SK-N-DZ (cell line): ENCODE data around the gene SMAD9.
A peak's percentile ranks its signal among the peaks of the same experiment; 100 is the strongest.

Experiments
- DNase-seq: peaks from one replicate; pipeline ENCODE4 v3.0.0-alpha.2; 2015; ENCODE audit warnings: low spot score

The SMAD9 gene

DNA sequence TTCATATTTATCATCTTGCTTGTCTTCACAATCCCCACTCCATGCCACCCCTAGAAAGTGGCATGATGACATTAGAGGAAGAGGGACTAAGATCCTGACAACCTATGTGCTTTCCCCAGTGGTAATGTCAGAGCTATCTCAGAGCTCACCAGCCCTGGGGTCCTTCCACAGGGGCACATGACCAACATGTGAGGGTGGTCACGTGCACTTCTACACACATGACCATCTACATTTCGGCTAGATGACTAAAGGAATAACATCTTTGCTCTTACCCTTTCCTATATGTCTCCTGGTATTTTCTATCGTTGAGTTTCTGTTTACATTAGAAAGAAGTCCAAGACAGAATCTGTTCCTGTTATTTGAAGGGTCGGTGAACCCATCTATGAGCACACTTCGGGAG lies 54.8 kb downstream of the SMAD9 start:
- no peak for DNase-seq

DNA sequence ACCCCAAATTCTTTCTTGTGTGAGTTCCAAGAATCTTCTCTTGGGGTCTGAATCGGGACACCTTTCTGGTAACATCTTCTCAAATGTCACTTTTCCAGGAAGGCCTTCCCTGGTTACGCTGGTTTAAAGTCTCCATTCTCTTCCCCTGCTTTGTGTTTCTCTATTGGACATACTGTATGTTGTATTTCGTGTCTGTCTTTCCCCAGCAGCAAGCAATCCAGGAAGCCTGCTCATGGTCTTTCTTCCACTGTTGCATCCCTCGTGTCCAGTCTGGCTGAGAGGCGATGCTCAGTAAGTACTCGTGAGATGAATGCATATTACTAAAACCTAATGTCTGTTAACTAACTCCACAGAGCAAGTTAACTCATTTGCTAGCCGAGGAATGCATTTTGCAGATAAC lies 57.3 kb downstream of the SMAD9 start:
- no peak for DNase-seq

- DNase-seq = no peak
These were observed 57.9 kb downstream of the SMAD9 start for GRCh38 chr13:36862002-36862685.

DNA sequence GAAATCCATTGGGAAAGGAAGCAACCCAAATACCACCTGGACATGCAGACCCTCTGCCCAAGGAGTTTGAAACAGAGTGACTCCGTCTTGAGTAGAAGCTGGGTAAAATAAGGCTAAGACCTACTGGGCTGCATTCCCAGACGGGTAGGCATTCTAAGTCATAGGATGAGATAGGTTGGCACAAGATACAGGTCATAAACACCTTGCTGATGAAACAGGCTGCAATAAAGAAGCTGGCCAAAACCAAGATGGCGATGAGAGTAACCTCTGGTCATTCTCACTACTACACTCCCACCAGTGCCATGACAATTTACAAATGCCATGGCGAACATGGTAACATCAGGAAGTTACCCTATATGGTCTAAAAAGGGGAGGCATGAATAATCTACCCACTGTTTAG lies 60.8 kb downstream of the SMAD9 start:
- DNase-seq = no peak

DNA sequence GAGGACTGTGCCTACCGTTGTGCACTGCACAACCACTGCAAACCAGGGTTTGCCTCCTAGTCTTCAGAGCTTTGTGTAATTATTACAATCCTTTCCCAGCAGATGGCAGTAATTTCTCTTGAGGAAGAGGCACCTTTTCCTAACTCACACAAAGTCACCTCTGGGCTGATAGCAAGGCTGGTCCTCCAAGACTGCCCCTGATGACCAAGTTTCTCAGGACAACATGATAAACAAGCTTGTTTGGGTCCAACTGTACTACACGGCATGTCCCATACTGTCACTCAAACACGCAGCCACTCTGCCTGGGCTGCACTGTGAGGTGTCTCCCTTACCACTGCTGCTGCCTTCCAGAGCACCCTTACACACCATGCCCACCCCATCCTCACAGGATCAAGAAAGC lies 61.7 kb downstream of the SMAD9 start:
- peak; percentile 66 for DNase-seq

- no peak for DNase-seq
These were observed 62.8 kb downstream of the SMAD9 start for GRCh38 chr13:36857253-36857652.

GRCh38 chr13:36850790-36851438 lies 69.1 kb downstream of the SMAD9 start:
- peak; percentile 35 for DNase-seq

DNA sequence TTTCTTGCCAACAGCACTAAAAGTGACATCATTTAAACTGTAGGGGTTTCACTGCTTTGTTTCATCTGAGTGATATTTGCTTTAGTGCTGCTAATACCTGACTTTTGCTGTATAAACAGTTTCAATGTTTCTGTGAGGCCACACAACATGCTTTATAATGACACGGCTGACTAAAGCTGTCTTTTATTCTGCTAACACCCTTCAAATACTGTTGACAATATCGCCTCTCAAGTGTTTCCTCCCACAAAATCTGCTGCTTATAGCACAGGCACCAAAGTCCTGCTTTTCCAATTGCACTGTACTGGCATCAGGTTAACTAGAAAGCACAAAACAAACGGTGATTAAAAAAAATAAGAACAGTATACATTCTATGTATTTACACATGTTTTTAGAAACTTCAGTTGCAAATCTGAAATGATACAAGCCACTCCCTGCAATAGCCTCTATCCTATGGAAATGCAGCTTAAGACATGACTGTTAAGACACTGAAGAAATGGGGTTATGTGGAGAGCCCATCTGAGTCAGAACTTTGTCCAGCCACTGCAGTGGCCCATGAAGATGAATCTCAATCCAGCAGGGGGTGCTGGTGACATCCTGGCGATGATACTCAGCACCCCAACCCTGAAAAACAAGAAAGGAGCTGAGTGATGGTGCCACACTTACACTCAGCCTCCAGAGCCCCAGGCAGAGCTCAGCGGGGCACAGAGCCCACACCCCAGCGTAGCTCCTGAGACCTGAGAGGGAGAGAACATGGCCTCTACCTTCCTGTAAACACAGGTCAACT lies 71.6 kb downstream of the SMAD9 start:
- no peak for DNase-seq

GRCh38 chr13:36847606-36848005 lies 72.4 kb downstream of the SMAD9 start:
- DNase-seq = no peak

- DNase-seq = no peak
These were observed 78.6 kb downstream of the SMAD9 start for GRCh38 chr13:36841391-36841790.

- DNase-seq = no peak
These were observed 79.3 kb downstream of the SMAD9 start for GRCh38 chr13:36840718-36841250.

DNA sequence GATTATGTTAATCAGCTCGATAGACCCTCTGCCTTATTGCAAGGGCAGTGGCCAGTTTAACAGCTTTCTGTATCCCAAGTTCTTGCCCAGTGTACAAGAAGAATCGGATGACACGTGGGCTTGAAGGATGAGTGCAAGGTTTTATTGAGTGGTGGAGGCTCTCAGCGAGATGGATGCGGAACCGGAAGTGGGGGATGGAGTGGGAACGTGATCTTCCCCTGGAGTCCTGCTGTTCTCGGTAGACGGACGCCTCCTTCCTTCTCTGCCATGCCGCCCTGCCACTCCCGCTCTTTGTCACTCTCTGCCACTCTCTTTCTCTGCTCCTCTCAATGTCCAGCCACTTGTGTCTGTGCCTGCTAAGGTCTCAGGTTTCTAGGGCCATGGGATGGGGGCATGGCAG lies 80.1 kb downstream of the SMAD9 start:
- DNase-seq = no peak

DNA sequence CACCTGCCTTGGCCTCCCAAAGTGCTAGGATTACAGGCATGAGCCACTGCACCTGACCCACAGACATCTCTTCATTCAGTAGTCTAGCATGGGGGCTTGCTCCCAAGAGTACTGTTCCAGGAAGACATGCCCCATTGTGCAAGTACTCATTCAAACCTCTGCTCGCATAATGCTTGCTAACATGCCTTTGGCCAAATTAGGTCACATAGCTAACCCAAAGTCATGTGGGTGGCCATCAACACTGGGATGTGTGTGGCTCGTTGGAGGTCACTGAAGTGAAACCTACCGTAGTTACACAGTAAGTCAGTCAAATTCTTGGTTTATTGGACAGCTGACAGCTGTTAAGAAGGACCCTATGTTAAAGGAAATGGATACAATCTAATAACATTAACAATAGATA lies 80.8 kb downstream of the SMAD9 start:
- DNase-seq = no peak

DNA sequence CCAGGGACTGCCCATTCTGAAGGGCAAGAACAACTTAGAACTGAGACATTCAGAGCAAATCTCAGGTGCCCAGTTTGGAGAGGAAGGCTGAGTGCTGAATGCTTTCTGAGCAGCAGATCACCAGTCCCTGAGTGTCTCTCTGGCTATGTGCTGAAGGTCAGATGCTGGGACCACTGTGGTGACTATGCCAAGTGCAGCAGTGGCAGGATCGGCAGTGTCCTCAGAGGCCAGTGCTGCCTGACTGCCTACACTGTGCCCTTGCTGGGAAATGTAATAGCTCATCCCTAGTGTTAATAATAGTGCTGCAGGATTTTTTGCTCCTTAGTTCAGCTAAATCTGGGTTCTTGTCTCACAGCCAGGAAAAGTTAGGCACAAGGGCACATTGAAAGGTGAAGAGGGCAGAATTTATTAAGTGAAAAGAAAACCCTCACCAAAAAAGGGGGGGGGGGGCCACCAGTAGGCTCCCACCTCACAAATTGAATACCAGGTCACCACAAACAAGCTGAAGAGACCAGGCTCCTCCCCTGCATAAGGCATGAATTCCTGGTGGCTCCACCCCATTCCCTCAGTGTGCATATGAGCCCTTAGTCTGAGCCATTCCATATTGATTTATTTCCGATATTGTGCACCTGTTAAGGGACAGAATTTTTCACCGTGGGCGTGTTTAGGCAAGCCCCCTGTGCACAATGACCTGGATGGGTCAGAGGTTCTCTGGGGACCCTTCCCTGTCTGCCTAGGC lies 82.5 kb downstream of the SMAD9 start:
- no peak for DNase-seq

GRCh38 chr13:36834299-36834698 lies 85.7 kb downstream of the SMAD9 start:
- no peak for DNase-seq

- no peak for DNase-seq
These were observed 88.7 kb downstream of the SMAD9 start for GRCh38 chr13:36831291-36831690.

DNA sequence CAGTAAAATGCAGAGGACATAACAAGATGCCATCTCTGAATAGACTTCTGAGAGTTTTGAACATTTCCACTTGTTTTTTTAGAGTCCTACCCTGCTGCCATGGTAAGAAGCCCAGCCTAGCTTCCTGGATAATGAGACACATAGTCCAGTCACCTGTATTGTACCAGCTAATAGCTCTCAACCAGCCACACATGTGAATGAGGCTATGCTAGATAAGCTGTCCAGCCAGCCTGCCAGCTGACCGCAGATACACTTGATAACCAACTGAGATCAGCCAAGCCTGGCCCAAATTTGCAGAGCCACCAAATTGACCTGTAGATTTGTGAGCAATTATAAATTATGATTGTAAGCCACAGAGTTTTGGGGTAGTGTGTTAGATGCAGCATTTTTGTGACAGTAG lies 90.3 kb downstream of the SMAD9 start:
- DNase-seq = no peak

GRCh38 chr13:36822785-36823184 lies 97.3 kb downstream of the SMAD9 start:
- DNase-seq = no peak

DNA sequence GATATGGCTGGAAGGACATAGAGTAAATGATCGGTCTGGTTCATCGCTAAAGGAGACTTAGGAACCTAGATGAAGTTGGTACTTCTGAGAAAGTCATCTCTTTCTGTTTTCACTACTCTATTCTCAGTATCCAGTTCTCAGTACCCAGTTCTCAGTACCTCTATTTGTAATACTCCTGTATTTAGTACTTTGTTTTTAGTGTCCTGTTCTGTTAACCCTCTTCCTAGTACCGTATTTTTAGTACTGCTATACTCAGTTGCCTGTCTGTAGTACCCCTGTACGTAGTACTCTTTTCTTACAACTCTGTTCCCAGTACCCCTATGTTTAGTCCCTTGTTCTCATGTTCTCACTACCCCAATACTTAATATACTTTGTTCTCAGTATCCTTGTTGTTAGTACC lies 99.8 kb downstream of the SMAD9 start:
- DNase-seq = no peak

DNA sequence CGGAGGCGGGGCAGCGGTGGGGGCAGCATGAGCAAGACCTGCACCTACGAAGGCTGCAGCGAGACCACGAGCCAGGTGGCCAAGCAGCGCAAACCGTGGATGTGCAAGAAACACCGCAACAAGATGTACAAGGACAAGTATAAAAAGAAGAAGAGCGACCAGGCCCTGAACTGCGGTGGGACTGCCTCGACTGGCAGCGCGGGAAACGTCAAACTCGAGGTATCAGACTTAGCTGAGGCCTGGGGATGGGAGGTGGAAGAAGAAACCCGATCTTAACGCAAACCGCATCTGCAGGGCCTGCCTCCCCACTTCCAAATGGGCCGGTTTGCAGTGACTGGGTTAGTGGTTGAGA lies 100.3 kb downstream of the SMAD9 start:
- DNase-seq = peak; percentile 51

DNA sequence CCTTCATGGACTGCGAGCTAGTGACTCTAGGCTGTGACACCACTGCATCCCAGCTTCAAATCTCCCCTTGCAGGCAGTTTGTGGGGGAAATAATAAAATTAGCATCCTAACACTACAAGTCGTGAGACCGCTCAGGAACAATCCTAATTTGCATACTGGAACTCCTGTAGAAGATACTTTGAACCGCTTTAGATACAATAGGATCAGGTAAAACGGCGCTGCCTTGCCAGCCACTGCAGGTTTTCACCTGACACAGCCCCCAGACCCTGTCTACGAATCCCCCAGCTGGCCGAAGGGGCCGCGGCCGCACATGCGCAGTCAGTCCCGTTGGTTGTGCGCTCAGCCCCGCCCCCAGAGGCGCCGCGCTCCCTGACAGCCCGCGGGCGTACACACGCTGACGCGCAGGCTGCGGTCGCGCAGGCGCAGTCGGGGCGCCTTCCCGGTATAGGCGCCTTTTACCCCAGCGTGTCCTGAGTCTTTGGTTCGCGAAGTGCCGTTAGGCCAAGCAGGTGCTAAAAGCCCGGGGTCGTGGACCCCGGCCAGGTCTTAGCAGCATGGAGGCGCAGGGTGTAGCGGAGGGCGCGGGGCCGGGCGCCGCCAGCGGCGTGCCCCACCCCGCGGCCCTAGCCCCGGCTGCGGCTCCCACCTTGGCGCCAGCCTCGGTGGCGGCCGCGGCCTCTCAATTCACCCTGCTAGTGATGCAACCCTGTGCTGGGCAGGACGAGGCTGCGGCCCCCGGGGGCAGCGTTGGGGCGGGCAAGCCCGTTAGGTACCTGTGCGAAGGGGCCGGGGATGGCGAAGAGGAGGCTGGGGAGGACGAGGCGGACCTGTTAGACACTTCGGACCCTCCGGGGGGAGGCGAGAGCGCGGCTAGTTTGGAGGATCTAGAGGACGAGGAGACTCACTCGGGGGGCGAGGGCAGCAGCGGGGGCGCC lies 101.0 kb downstream of the SMAD9 start, which contains the start of gene RFXAP:
Gene RFXAP, plus strand, starts transcription at position 419 of the 935 bp plus-strand sequence. Its CDS starts 136 bp downstream, at position 555.
- peak; percentile 90 for DNase-seq
